ENCODE data around the gene GALE. TPM values are rescaled to one million over a fixed set of nuclear protein-coding genes. Genes with fewer than 3 reads are reported as not detected.

GALE gene
- total and polyA plus RNA-seq, 2 of the 13 experiments (the other 11 are each of a cell fraction or from before 2014, with no cell fraction given): 85.2 to 88.4 TPM

GRCh38 chr1:23809751-23810171 lies 9.2 kb upstream of the GALE start (continued):
- no peak for TF ChIP-seq TFDP1 (CRISPR knock-in tag; IDR thresholded peaks at IDR 0.05; ENCODE audit: borderline replicate concordance)
- TF ChIP-seq ZNF513 (CRISPR knock-in tag; conservative IDR thresholded peaks at IDR 0.05): no peak
- TF ChIP-seq HOXA3 (CRISPR knock-in tag; IDR thresholded peaks at IDR 0.05): peak; percentile 57
- TF ChIP-seq CENPX (CRISPR knock-in tag; IDR thresholded peaks at IDR 0.05): no peak
- no peak for TF ChIP-seq ZNF33A (CRISPR knock-in tag; IDR thresholded peaks at IDR 0.05; ENCODE audit: borderline replicate concordance)
- TF ChIP-seq NCOA1 (CRISPR knock-in tag; IDR thresholded peaks at IDR 0.05): no peak
- no peak for TF ChIP-seq CSRNP1 (CRISPR knock-in tag; IDR thresholded peaks at IDR 0.05)
- 0 out of 2 replicates have a peak, but pooled peaks have one; percentile 62 for TF ChIP-seq IRF2 (CRISPR knock-in tag; IDR thresholded peaks at IDR 0.05)
- TF ChIP-seq NFKB2 (CRISPR knock-in tag; IDR thresholded peaks at IDR 0.05; ENCODE audit: borderline replicate concordance): no peak; the same call in 1 of the 2 replicates
- TF ChIP-seq NPAS2 (CRISPR knock-in tag; IDR thresholded peaks at IDR 0.05; ENCODE audit: borderline replicate concordance): no peak
- no peak for TF ChIP-seq ZNF460 (CRISPR knock-in tag; IDR thresholded peaks at IDR 0.05; ENCODE audit: borderline replicate concordance)
- no peak for TF ChIP-seq ZFP62 (CRISPR knock-in tag; IDR thresholded peaks at IDR 0.05)
- TF ChIP-seq THRA (CRISPR knock-in tag; IDR thresholded peaks at IDR 0.05; ENCODE audit: borderline replicate concordance): no peak
- no peak for TF ChIP-seq FOXJ3 (CRISPR knock-in tag; IDR thresholded peaks at IDR 0.05; ENCODE audit: borderline replicate concordance)
- no peak for TF ChIP-seq ZNF781 (CRISPR knock-in tag; IDR thresholded peaks at IDR 0.05; ENCODE audit: borderline replicate concordance, not compliant biosample characterization)
- TF ChIP-seq ZNF503 (CRISPR knock-in tag; IDR thresholded peaks at IDR 0.05): no peak
- TF ChIP-seq HMGXB4 (CRISPR knock-in tag; IDR thresholded peaks at IDR 0.05; ENCODE audit: borderline replicate concordance in 1 of 2, low read depth in 1 of 2): peak; percentile 51 to 79; a peak in 3 of 4 replicates
- TF ChIP-seq ATRX (CRISPR knock-in tag; IDR thresholded peaks at IDR 0.05; ENCODE audit: borderline replicate concordance): no peak
- no peak for TF ChIP-seq SMYD3 (CRISPR knock-in tag; IDR thresholded peaks at IDR 0.05)
